GM19025 (cell line): ENCODE results near the gene MYZAP.

Experiments used
- ATAC-seq: cut with Tn5 transposase; IDR thresholded peaks from one replicate; pipeline ENCODE4 v1.9.1; 2021; ENCODE audit warnings: mild to moderate bottlenecking, low read depth, moderate library complexity; ENCODE audit not compliant: unreplicated experiment

Gene MYZAP

DNA sequence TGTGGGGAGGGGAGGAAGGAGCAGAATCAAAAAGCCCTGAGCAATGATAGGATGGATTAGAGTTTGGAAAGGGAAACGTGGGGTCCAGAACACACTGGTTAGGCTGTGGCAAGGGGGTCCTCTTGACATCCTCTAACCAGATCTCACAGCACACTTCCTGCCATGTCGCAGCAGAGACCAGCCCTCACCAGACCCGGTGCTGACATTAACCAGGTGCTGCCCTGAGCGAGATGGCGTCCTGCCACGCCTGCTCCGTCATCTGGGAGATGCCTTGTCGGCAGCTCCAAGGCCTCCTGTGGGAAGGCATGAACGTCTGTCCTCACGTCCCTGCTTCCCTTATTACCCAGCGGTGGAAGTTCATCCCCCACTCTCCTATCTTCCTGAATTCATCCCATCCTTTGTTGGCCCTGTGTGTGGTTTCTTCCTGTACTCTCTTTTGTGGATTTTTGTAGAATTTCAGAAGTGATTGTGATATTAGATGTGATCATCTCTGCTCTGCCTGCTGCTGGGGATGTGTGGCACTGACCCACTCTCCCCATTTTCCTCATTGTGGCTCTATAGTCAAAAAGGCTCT, 29.4 kb upstream of the MYZAP start:
- ATAC-seq: no peak

DNA sequence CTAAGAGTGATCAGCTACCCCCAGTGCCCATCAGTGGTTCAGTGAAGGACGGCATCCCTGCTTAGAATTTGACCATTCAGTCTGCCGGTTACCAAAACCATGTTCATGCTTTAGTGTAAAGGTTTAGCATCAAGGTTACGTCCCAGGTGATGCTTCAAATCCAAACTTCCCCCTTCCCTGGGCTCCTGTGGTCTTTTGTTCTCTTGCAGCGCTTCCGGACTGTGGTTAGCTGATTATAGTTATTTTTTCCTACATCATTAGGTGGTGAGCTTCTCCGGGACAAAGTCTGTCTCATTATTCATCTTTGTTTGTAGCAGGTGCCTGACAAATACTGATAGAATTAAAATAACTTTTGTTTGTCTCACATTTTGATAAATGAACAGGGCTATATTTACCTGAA, 28.3 kb upstream of the MYZAP start:
- no peak for ATAC-seq

DNA sequence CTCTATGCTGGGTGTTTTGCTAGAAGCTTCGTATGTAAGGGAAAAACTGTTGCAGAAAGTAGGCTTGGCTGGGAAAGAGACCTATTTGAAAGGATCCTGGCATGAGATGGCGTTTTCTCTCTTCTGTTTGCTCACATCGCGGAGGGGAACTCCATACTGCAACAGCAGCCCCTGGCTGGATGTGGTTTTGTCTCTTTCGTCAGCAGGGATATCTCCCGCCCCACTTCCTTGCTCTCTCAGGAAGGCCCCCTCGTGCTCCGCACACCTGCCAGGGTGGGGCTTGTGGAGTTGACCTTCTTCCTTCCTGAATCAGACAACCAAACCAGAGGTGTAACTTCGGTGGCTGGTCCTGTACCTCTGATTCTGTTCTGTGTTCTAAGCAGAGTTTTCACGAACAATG, 26.4 kb upstream of the MYZAP start:
- no peak for ATAC-seq

DNA sequence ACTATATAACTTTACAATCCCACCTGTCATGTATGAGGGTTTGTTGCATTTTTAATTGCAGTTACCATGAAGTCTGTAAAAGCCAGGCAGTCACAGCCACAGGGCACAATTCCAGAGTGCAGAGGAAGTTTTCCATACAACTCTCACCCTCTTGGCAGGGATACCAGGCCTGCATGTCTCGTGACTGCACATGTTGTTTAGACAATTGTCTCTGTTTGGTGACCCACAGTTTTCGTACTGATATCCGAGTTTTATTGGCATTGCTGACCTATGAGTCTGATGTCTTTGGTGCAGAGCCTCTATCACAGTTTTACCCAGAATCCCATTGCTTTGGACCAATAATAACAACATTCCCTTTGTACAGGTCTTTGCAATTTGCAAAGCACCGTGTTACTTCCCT, 24.9 kb upstream of the MYZAP start:
- ATAC-seq: no peak

DNA sequence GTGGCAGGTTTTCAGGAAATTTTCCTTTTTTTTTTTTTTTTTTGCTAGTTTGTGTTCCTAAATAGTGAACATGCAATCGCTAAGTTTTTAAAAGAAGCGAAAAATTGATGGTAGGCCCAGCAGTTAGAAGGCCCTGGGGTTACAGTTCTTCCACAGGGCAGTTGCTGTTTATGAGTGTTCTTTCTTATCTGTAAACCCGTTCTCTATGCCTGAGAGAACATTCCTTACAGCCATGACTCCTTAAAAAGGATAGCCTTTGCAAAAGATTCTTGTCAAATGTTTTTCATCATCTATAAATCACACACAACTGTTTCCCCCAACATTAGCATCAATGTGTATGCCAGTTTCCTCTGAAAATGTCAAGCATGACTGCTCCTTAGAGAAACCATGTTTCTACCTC, 23.8 kb upstream of the MYZAP start:
- no peak for ATAC-seq

DNA sequence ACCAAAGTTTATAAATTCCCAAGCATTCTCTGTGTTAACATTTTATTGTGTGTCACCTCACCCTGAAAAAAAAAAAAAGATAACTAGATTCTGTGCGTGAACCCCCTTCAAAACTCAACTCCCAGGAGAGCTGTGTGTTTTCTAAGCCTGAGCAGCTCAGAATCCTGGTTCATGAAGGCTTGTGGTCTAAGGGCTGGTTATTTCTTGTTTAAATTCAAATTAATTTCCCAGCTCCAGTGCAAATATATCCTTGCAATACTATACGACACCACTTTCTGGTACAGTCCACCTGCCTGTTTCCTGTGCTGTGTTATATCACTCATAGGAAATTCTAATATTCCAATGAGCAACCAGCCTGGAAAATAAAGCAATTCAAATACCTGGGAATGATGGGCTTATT, 23.4 kb upstream of the MYZAP start:
- ATAC-seq: no peak

DNA sequence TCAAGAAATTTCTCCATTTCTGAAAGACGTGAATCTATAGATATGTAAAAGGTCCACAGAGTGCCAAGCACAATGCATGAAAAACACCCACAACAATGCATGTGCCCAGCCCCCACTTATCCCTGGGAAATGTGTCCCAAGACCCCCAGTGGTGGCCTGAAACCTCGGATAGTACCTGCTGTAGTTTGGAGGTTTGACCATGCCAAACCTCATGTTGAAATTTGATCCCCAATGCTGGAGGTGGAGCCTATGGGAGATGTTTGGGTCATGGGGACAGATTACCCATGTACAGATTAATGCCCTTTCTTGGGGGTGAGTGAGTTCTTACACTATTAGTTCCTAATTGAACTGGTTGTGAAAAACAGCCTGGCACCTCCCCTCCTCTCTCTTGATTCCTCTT, 21.4 kb upstream of the MYZAP start:
- no peak for ATAC-seq

DNA sequence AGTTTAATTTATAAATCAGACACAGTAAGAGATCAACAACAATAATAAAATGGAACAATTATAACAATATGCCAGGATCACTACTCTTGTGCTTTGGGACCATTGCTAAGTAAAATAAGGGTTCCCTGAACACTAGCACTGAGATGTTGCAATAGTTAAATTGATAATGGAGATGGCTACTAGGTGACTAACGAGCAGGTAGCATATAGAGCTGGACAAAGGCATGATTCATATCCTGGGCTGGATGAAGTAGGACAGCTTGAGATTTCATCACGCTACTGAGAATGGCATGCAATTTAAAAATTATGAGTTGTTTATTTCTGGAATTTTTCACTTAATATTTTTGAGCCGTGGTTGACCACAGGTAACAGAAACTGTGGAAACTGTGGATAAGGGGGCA, 20.7 kb upstream of the MYZAP start:
- ATAC-seq: no peak

DNA sequence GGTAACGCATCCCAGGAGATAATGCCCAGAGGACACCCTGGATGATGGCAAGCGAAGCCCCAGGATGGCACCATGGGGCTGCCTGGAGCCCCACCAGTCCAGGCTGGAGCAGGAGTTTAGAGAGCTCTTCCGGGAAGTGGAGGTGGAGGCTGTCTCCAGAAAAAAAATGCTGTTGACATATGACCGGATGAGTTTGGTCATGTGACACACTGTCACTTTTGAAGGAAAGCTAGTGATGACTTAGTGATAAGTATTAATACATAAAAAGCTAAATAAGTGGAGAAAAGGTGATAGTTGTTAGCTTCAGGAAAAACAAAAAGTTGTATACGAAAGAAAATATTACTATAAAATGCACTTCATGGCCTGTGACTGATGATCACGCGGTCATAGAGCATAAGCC, 20.0 kb upstream of the MYZAP start:
- no peak for ATAC-seq

DNA sequence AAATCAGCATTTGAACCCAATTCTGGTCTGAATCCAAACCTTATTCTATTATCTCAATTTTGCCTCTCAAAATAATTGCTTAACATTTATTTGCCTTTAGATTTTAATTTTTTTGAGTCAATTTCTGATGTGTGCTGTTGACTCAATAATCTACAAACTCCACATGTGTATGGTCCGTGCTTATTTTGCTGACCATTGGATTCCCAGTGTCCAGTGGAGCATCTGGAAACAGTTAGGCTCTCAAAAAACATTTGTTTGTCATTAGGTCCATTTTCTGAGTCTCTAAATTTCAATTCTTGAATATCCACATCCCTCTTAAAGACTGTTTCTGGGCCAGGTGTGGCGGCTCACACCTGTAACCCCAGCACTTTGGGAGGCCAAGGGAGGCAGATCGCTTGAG, 19.2 kb upstream of the MYZAP start:
- ATAC-seq: no peak

DNA sequence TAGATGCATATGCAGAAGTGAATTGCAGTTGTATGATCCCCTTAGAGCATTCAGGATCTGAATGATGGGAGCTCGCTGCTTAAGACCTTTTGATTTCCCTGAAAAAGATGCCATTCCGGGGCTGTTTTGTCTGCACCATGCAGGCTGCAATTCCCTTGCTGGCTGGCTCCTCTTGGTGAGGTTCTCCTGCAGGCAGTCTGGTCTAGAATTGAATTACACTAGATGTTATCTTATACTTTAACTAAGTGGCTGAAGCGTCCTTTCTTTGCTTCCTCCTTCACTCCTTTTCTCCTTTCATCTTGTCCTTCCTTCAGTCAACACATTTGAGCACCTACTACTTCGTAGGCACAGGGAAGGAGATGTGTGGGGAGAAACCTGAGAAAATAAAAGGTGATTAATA, 18.6 kb upstream of the MYZAP start:
- ATAC-seq: no peak

DNA sequence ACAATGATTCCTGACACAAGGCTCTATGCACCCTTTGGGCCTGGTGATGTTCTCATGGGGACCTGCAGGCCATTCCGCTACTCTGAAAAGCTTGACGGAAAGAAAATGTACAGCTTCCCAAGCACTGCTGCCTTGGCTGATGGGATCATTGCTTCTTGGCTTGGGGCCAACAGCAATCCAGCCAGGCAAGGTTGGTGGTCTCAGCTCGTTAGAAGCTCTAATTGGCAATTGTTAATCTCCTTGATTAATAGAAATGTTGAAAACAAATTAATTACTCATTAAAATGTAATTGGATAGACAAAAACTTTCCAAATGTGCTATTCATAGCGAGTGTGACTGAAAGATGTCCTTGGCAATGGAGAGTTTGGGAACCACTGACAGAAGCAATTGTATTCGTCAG, 16.3 kb upstream of the MYZAP start:
- no peak for ATAC-seq

DNA sequence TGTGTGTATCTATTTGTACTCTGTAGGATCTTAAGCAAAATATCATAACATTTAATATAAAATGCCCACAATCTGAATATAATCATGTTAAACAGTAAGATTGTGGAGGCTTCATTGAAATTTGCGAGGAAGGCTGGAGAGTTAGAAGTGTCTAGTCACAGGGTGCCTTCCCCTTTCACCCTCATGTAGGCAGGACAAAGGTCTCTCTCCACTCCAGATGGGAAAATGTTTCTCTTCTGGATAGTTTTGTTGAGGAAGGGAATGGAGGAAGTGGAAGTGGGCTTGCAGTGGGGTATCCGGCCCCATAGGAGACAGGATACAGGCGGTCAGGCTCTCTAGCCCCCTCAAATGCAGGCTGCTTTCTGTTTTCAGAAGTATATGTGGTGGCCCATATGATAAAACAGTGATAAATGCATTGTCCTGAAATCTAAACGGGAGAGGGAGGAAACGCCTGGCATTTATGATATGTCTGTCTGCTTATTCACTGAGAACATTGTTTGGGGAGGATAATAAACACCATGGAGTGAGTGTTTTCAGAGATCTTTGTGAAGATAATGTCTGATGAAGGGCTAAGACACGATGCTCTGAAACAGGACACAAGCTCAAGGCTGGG, 13.3 kb upstream of the MYZAP start:
- no peak for ATAC-seq

DNA sequence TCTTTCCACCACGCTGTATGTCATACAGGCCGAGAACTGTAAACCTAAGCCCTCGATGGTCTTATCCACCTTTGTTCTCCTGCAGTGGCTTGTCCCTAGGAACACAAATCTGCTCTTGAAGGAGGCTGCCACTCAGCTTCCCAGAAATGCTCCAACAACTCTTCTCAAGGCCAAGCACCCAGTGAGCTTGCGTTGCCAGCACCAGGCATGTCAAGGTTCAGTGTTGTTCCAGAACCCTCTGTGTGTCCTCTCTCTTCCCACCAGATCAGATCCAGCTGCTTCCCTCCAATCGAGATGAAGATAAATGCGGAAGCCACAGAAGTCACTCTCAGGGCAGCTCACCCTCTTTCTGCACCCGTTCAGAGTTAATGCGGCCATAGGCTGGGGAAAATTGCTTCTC, 11.3 kb upstream of the MYZAP start:
- no peak for ATAC-seq

DNA sequence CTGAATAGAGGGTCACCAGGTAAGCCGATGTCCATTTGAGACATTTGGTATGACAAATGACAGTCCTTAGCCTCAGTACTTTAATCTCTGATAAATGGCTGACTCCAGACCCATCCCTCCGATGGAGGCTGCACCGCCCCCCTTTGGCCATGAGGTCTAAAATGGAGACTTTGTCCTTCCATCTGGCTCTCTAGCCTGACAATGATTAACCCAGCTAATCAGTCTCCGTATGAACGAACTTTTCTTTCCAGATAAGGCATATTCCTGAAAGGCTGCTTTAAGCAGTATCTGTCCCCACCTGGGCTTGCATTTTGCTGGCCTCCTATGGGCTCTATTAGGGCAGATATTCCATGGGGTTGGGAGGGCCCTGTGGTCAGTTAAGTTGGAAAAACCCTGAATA, 10.8 kb upstream of the MYZAP start:
- ATAC-seq: no peak

DNA sequence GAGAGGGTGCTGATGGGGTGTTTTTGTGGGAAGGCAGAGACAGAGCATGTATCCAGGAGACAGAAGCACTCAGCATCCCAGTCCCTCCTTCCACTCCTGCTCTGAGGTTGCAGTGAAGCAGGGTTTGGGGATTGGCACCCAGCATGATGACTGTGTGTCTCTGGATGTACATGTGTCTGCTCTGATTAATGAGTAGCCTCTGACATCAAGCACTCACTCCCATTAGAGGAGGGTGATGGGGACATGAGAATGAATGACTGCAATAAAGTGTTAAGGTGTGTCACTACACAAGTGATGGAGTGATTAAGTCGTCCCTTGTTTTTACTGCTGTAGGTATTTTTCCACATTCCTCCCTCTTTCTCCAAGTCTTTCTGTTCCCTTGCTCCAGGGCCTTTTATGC, 9.6 kb upstream of the MYZAP start:
- ATAC-seq: no peak

DNA sequence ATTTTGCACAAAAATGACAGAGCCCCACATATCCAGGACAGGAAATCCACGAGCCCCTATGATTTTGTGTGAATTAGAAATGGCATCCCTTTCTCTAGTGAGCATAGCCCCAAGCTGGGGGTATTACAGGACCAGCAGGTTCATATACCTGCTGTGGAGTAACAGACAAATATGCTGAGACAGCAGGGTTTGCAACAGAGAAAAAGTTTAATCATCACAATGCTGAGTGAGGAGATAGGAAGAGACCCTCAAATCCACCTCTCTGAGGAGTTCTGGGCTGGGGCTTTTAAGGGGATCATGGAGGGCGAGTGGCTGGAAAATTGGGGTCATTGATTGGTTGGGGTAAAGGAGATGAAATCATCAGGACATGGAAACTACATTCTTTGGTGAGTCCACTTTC, 8.4 kb upstream of the MYZAP start:
- ATAC-seq: no peak

DNA sequence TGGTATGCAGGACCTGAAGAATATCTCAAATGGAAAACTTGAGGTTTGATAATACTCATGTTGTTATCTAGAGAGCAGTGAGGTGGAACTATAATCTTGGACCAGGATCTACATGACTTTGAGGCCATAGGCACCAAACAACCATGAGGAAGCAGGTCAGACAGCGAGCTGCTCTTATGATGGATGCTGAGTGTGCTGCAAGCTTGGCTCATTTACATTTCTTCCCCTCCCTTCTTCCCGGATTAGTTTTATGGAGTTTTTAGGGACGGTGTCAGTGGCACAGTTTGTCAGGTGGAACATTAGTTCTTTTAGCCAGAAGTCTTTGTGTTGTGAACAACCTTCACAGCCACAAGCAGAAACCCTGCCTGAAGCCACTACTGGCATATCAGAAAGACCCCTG, 8.0 kb upstream of the MYZAP start:
- no peak for ATAC-seq

DNA sequence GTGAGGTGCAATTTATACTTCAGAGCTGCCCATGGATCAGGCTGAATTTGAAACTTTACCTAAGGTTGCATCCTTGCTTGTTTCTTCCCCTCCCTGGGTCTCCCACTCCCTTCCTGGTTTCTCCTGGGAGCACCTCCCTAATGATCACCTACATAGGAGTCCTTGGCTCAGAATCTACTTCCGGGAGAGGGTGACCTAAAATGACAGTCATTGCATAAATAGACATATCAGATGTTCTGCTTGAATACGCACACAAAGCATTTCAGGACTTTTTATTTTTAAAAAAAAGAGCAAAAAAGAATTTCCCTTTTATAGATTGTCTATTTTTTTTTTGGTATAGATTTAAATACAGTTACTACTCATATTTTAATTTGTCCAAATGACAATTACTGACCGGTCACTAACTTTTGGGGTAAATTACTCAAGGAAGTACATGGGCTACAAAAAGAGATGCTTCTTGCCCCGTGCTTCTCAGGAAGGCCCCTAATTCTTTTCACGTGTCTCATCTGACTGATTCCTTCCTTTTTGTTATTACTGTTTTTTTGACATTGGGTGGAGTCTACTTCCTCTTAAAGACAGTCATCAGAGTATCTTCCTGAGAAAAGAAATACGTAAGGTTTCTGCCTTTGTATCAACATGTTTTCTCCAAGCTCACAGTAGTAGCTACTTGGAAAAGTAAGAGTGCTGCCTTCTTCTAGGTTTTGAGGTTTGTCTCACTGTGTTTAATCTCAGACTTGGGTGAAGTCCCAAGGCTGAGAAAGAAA, 4.9 kb upstream of the MYZAP start:
- no peak for ATAC-seq

DNA sequence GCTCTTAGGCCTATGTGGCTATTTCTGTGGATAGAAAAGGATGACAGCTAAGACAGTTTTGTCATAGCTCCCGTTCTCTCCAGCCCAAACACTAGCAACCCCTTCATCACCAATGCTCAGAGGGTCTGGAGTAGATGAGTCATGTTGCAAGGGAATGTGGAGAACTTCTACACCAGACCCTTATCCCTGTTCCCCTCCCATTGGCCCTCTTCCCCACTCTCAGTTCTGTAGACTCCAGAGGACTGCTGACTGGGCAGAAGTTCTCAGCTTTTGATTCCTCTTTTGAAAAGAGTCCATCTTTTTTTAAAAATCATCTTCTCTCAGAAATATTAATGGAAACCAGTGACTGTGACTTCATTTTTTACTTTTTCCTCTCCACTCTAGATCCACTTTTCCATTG, 2.4 kb upstream of the MYZAP start:
- no peak for ATAC-seq

DNA sequence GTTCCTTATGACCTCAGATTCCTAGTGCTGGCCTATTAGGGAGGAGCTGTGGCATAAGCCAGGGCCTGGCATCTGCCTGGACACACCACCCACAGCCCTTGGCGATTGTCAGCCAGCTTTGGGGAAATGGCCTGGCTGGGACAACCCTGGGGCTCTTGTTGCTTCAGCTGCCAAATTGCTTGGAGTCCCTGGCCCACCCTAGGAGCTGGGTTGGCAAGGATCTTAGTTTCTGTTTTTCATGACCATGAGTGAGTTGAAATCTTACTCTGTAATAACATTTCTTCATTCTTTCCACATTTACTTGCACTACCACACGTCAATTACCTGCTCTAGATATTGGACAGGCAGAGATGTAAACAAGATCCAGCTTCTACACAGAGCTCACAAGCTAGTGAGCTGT, 1.9 kb upstream of the MYZAP start:
- no peak for ATAC-seq

DNA sequence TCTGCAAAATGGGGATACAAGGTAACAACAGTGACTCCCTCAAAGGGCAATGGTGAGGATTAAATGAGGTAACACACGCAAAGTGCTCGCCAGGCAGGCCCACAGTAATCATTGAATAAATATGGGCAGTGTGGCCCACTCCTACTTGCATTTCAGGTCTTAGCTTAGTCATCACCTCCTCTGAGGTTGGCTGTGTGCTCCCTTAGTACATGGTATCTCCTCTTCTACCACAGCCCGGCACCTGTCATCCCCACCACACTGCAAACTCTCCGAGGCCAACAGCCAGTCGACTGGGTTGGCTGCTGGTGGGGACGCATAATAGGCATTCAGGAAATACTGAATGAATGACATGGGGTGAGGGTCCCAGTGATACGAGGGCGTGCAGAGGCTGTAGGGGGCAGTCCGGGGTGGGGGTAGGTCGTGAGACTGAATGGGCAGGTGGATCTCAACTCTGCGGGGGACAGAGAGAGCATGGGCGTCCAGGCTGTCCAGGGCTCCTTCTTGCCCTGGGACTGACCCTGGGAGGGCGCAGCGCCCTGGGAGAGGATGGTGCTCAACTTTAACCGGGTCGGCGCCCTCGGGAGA, 375 bp upstream of the MYZAP start:
- no peak for ATAC-seq
